Body of pancreas (tissue), 4 donors: ENCODE data around the gene LTBR.

Experiments
- POLR2A ChIP-seq, 3 donors: fragments of 450-650 bp; IDR thresholded peaks; one replicate each; pipeline ENCODE4 v1.6.1; 2016; ENCODE audit warnings: antibody characterized with exemption in 3 of 3, mild to moderate bottlenecking in 2 of 3
- TF ChIP-seq, protein P1 (sequence below), 7 experiments: fragments of 450-650 bp in 4 of 7; fragments of 200-600 bp in 3 of 7; sonication (generic) in 3 of 7; IDR thresholded peaks; one replicate each; pipeline ENCODE4 v1.5.1; 2016 to 2019; ENCODE audit warnings: antibody characterized with exemption in 7 of 7

GRCh38 chr12:6358881-6359280 is 25.1 kb upstream of the LTBR start:
- TF ChIP-seq, protein P1, sequence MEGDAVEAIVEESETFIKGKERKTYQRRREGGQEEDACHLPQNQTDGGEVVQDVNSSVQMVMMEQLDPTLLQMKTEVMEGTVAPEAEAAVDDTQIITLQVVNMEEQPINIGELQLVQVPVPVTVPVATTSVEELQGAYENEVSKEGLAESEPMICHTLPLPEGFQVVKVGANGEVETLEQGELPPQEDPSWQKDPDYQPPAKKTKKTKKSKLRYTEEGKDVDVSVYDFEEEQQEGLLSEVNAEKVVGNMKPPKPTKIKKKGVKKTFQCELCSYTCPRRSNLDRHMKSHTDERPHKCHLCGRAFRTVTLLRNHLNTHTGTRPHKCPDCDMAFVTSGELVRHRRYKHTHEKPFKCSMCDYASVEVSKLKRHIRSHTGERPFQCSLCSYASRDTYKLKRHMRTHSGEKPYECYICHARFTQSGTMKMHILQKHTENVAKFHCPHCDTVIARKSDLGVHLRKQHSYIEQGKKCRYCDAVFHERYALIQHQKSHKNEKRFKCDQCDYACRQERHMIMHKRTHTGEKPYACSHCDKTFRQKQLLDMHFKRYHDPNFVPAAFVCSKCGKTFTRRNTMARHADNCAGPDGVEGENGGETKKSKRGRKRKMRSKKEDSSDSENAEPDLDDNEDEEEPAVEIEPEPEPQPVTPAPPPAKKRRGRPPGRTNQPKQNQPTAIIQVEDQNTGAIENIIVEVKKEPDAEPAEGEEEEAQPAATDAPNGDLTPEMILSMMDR (IDR thresholded peaks at IDR 0.05), result no peak
- no peak for TF ChIP-seq POLR2A (IDR thresholded peaks at IDR 0.05)
